Stimulated activated CD8-positive, alpha-beta memory T cell treated with anti-CD3 and anti-CD28 coated beads, Interleukin-15, amount 100 ng/mL, for 48 hours (primary cell): ENCODE results near the gene LDAH.

Source experiments
- DNase-seq, 2 donors: peaks; one replicate each; pipeline ENCODE4 v3.0.0-alpha.2; 2020; ENCODE audit warnings: low read depth in 2 of 2

LDAH gene

GRCh38 chr2:20638646-20639430, 184.1 kb downstream of the LDAH start:
- DNase-seq, result no peak

- DNase-seq, result no peak
These were observed 184.9 kb downstream of the LDAH start for GRCh38 chr2:20638014-20638413.

DNA sequence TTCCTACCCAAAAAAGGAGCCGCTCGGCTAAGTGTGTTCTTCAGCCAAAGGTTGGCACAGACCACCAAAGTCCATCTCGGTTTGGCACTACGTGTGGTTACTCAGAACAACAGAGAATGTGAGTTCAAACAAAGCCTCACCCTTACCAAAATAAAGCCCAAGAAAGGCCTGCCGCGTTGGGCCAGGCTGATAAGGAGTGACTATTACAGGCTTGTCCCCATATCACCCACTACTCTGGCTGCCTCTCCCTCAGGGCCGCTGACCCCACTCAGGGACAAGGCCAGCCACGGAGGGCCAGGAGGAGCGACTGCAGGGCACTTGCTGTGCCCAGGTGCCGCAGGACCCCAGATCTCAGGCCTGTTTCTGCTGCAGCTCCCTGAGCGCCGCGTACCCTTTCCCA, 185.8 kb downstream of the LDAH start:
- no peak for DNase-seq

- peak; percentile 32 to 44 for DNase-seq
These were observed 187.0 kb downstream of the LDAH start for GRCh38 chr2:20635675-20636584.

- no peak for DNase-seq
These were observed 187.8 kb downstream of the LDAH start for GRCh38 chr2:20635113-20635510.

GRCh38 chr2:20634507-20635112, 188.3 kb downstream of the LDAH start:
- DNase-seq, result no peak
